Stomach (tissue), 4 donors: ENCODE measurements around the gene ESYT2.

Source experiments
- CTCF ChIP-seq, 7 experiments: fragments of 450-650 bp in 4 of 7; fragments of 200-600 bp in 3 of 7; sonication (generic) in 3 of 7; IDR thresholded peaks; one replicate each; pipeline ENCODE4 v1.5.1; 2016 to 2019; ENCODE audit warnings: antibody characterized with exemption in 7 of 7, control low read depth in 2 of 7, mild to moderate bottlenecking in 1 of 7
- EP300 ChIP-seq: sonication (generic); formaldehyde crosslinking; IDR thresholded peaks from one replicate; pipeline ENCODE4 v1.6.1; 2017; ENCODE audit warnings: antibody characterized with exemption
- POLR2A ChIP-seq, 4 donors: fragments of 450-650 bp; IDR thresholded peaks; one replicate each; pipeline ENCODE4 v1.6.1; 2016; ENCODE audit warnings: antibody characterized with exemption in 4 of 4, control low read depth in 2 of 4, mild to moderate bottlenecking in 1 of 4, moderate library complexity in 1 of 4
- POLR2AphosphoS5 ChIP-seq, 3 donors: sonication (generic); formaldehyde crosslinking; IDR thresholded peaks; one replicate each; pipeline ENCODE4 v1.6.1; 2016; ENCODE audit warnings: antibody characterized with exemption in 3 of 3

DNA sequence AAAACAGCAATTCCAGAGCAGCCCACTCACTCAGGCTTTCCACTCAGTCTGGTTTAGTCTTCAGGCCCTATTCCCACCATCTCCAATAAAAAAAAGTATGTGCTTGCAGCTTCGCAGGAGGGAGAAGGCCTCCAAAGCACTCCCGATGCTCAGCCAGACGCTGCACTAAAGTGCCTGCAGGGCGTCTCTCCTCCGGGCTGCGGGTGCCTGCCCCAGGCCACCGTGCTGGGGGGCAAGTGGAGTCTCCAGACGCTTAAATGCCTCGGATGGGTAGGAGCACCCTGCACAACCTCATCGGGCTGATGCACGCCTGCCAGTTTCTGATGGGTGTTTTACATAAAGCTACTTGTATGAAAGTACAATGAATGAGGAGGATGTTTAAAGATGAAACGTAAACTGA, 93.4 kb downstream of the ESYT2 start:
- TF ChIP-seq POLR2A (IDR thresholded peaks at IDR 0.05) (no peak), CTCF (IDR thresholded peaks at IDR 0.05) (no peak), POLR2AphosphoS5 (IDR thresholded peaks at IDR 0.05) (no peak), EP300 (no peak)
